Measurements from ENCODE around the gene PCDHGB1. TPM values are rescaled to one million over a fixed set of nuclear protein-coding genes. Genes with fewer than 3 reads are reported as not detected.
"Not testable (repeated sequence)": the region's sequence is repeated elsewhere in the genome, so short reads cannot be mapped to it uniquely, and the experiment has no call there.

Gene PCDHGB1
- total RNA-seq, 1 experiment from 2014 or later, result 0.15 TPM

DNA sequence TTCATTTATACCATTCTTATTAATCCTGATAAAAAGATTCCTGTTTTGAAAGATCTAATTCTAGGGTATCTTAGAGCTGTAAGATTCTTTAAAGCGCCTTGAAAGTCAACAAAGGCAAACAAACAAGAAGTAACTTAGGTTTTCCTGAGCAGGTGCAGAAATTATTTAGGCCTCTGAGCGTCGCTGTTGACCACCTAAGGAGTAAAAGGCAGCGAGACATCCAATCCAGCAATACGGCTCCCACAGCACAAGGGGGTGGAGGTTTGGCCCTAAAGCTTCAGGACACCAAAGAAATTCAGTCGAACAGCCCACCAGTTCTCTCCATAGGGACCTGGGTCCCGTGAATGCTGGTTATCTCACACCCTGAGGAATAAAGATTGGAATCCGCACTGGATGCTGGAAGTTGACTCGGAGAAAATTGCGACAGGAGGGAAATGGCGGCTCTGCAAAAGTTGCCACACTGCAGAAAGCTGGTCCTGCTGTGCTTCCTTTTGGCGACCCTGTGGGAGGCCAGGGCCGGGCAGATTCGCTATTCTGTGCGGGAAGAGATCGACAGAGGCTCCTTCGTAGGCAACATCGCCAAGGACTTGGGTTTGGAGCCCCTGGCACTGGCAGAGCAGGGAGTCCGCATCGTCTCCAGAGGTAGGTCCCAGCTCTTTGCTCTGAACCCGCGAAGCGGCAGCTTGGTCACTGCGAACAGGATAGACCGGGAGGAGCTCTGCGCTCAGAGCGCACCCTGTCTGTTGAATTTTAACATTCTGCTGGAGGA, 11.2 kb upstream of the PCDHGB1 start, which contains the start of gene PCDHGA2:
Gene PCDHGA2 (plus strand): TSS at position 223 of the 769 bp plus-strand sequence.
- POLR2A ChIA-PET, result no interaction called here
- no peak within 1 kb of the TSS for H3K4me3 ChIP-seq (replicated peaks in 1 of 2; ENCODE audit: low read depth in 1 of 2, low read length in 2 of 2)
- RAD21 ChIA-PET (ENCODE audit: low non-redundant PET in 1 of 2, low total read pairs in 2 of 2, uncharacterized antibody in 2 of 2, unreplicated experiment in 2 of 2), result no interaction called here
- H3K79me2 ChIP-seq (ENCODE audit: insufficient read depth, low read length), result no peaks in the 10 kb centered on the region
- intact Hi-C loops (cut with micrococcal nuclease), result no loop called here
- TF ChIP-seq EGR1 (IDR thresholded peaks at IDR 0.05; ENCODE audit: low read depth) (no peak), FOSL1 (IDR thresholded peaks at IDR 0.05; ENCODE audit: low read depth) (no peak), CEBPB (IDR thresholded peaks at IDR 0.05; ENCODE audit: low read depth) (no peak), RAD21 (IDR thresholded peaks at IDR 0.05; ENCODE audit: low read depth) (peak; percentile 19; the same call in 1 of the 2 replicates), ZFX (IDR thresholded peaks at IDR 0.05) (no peak), SRF (IDR thresholded peaks at IDR 0.05; ENCODE audit: low read depth) (no peak)
- TF ChIP-seq, protein P1, sequence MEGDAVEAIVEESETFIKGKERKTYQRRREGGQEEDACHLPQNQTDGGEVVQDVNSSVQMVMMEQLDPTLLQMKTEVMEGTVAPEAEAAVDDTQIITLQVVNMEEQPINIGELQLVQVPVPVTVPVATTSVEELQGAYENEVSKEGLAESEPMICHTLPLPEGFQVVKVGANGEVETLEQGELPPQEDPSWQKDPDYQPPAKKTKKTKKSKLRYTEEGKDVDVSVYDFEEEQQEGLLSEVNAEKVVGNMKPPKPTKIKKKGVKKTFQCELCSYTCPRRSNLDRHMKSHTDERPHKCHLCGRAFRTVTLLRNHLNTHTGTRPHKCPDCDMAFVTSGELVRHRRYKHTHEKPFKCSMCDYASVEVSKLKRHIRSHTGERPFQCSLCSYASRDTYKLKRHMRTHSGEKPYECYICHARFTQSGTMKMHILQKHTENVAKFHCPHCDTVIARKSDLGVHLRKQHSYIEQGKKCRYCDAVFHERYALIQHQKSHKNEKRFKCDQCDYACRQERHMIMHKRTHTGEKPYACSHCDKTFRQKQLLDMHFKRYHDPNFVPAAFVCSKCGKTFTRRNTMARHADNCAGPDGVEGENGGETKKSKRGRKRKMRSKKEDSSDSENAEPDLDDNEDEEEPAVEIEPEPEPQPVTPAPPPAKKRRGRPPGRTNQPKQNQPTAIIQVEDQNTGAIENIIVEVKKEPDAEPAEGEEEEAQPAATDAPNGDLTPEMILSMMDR (IDR thresholded peaks at IDR 0.05 in 2 of 3, conservative IDR thresholded peaks at IDR 0.05 in 1 of 3; ENCODE audit: borderline replicate concordance in 1 of 3, insufficient read depth in 1 of 3, low read depth in 2 of 3, low read length in 2 of 3), result peak in 2 of 3 experiments; percentile 32 to 33; a peak in 2 of 6 replicates
- TF ChIP-seq, protein P2, sequence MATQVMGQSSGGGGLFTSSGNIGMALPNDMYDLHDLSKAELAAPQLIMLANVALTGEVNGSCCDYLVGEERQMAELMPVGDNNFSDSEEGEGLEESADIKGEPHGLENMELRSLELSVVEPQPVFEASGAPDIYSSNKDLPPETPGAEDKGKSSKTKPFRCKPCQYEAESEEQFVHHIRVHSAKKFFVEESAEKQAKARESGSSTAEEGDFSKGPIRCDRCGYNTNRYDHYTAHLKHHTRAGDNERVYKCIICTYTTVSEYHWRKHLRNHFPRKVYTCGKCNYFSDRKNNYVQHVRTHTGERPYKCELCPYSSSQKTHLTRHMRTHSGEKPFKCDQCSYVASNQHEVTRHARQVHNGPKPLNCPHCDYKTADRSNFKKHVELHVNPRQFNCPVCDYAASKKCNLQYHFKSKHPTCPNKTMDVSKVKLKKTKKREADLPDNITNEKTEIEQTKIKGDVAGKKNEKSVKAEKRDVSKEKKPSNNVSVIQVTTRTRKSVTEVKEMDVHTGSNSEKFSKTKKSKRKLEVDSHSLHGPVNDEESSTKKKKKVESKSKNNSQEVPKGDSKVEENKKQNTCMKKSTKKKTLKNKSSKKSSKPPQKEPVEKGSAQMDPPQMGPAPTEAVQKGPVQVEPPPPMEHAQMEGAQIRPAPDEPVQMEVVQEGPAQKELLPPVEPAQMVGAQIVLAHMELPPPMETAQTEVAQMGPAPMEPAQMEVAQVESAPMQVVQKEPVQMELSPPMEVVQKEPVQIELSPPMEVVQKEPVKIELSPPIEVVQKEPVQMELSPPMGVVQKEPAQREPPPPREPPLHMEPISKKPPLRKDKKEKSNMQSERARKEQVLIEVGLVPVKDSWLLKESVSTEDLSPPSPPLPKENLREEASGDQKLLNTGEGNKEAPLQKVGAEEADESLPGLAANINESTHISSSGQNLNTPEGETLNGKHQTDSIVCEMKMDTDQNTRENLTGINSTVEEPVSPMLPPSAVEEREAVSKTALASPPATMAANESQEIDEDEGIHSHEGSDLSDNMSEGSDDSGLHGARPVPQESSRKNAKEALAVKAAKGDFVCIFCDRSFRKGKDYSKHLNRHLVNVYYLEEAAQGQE (IDR thresholded peaks at IDR 0.05; ENCODE audit: low read depth), result no peak
- no peak for ATAC-seq
- H3K9ac ChIP-seq (ENCODE audit: low read length), result no peak within 1 kb of the TSS
- no peak for DNase-seq (ENCODE audit: low read depth, low spot score)
- CTCF ChIA-PET, result no interaction called here
- BruUV-seq (replicated peaks), result no TSS peak
- no peaks in the 10 kb centered on the region for H3K36me3 ChIP-seq (ENCODE audit: control insufficient read depth in 1 of 2, insufficient read depth in 2 of 2, low read length in 2 of 2)
- H2AFZ ChIP-seq (ENCODE audit: low read depth, low read length, poor library complexity, severe bottlenecking), result no peak within 1 kb of the TSS
- H3K27ac ChIP-seq (ENCODE audit: low read depth, low read length), result no peak within 1 kb of the TSS
- H3K4me2 ChIP-seq (ENCODE audit: low read length), result no peak within 1 kb of the TSS
- no peaks in the 10 kb centered on the region for H3K9me2 ChIP-seq (ENCODE audit: insufficient read depth)
- no peaks in the 10 kb centered on the region for H3K27me3 ChIP-seq (ENCODE audit: insufficient read depth, low read length)
- H3K9me3 ChIP-seq (ENCODE audit: control insufficient read depth in 1 of 2, insufficient read depth in 1 of 2, low read depth in 1 of 2, low read length in 2 of 2), result no peaks in the 10 kb centered on the region; a peak in 2 of 4 replicates
- no peaks in the 10 kb centered on the region for H4K20me1 ChIP-seq (ENCODE audit: insufficient read depth)
- H3K4me1 ChIP-seq (ENCODE audit: control insufficient read depth in 1 of 2, insufficient read depth in 2 of 2, low read length in 2 of 2), result no peaks in the 10 kb centered on the region

DNA sequence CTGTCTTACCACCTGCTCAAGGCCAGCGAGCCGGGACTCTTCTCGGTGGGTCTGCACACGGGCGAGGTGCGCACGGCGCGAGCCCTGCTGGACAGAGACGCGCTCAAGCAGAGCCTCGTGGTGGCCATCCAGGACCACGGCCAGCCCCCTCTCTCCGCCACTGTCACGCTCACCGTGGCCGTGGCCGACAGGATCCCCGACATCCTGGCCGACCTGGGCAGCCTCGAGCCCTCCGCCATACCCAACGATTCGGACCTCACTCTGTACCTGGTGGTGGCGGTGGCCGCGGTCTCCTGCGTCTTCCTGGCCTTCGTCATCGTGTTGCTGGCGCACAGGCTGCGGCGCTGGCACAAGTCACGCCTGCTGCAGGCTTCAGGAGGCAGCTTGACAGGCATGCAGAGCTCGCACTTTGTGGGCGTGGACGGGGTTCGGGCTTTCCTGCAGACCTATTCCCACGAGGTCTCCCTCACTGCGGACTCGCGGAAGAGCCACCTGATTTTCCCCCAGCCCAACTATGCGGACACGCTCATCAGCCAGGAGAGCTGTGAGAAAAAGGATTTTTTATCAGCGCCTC, 9.0 kb upstream of the PCDHGB1 start:
- H4K20me1 ChIP-seq (ENCODE audit: insufficient read depth); H3K9ac ChIP-seq (ENCODE audit: low read length); DNase-seq (ENCODE audit: low read depth, low spot score); BruUV-seq (replicated peaks); RAD21 ChIA-PET (ENCODE audit: low non-redundant PET in 1 of 2, low total read pairs in 2 of 2, uncharacterized antibody in 2 of 2, unreplicated experiment in 2 of 2); H3K9me3 ChIP-seq (ENCODE audit: control insufficient read depth in 1 of 2, insufficient read depth in 1 of 2, low read depth in 1 of 2, low read length in 2 of 2); CTCF ChIA-PET; H3K4me1 ChIP-seq (ENCODE audit: control insufficient read depth in 1 of 2, insufficient read depth in 2 of 2, low read length in 2 of 2); H2AFZ ChIP-seq (ENCODE audit: low read depth, low read length, poor library complexity, severe bottlenecking); intact Hi-C loops (cut with micrococcal nuclease); H3K27ac ChIP-seq (ENCODE audit: low read depth, low read length); H3K36me3 ChIP-seq (ENCODE audit: control insufficient read depth in 1 of 2, insufficient read depth in 2 of 2, low read length in 2 of 2); ATAC-seq; H3K4me2 ChIP-seq (ENCODE audit: low read length); H3K27me3 ChIP-seq (ENCODE audit: insufficient read depth, low read length); H3K4me3 ChIP-seq (replicated peaks in 1 of 2; ENCODE audit: low read depth in 1 of 2, low read length in 2 of 2); POLR2A ChIA-PET; H3K79me2 ChIP-seq (ENCODE audit: insufficient read depth, low read length); H3K9me2 ChIP-seq (ENCODE audit: insufficient read depth): not testable (repeated sequence)
